Measurements from ENCODE around the gene MAFG.

Gene MAFG

DNA sequence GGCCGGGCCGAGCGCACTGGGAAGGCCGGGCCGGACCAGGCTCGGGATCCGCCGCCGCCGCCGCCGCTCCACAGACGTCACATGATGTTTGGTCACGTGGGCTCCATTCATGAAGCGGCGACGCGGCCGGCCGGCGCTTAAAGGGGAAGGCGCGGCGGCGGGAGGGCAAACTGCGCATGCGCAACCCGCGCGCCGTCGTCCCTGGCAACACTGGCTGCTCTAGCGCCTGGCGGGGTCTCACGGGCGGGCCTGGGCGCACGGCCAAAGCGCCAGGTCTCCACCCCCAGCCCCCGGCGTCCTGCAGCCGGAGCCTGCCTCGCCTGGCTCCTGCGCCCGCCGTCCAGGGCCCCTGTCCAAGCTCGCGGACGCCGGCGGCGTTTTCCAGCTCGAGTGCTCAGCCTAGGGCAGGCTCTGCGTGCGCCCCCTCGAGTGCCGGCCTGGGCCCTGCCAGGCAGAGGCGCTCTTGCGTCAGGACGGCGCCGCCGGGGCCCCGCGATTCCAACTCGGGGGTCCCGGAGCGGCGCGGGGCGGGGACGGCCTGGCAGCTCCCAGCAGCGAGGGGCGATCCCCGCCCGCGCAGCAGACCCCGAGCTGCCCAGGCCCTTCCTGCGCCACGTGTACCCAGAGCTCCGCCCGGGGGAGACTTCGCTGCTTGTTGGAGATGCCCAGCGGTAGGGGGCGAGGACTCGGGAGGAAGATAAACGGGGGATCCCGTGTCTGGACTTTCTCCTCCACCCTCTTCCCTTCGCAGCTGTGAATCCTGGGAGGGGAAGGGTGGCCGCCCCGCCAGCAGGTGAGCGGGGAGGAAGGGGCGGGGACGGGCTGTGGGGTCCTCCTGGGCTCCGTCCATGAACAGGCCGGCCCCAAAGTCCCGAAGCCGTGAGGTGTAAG lies at the start of gene MAFG:
TSS of gene MAFG (minus strand) at position 83 of the 891 bp plus-strand sequence. CDS start 4,550 bp downstream, outside the sequence.
- 0 out of 2 replicates have a peak, but pooled peaks cover 3% of the 10 kb centered on the region for H4K20me1 ChIP-seq (ENCODE audit: insufficient read depth, low read length)
- peaks cover 23% of the 10 kb centered on the region for H3F3A ChIP-seq (ENCODE audit: insufficient read depth, low read length)
- H3K4me1 ChIP-seq (ENCODE audit: low read length), result peaks cover 21% of the 10 kb centered on the region
- peak; percentile 94 for DNase-seq
- peak within 1 kb of the TSS; percentile 74 for H2AFZ ChIP-seq (ENCODE audit: low read length)
- H3K9me2 ChIP-seq (replicated peaks; ENCODE audit: insufficient read depth, low read length), result no peaks in the 10 kb centered on the region
- TF ChIP-seq EZH2phosphoT487 (IDR thresholded peaks at IDR 0.05; ENCODE audit: low read length) (no peak), EZH2 (optimal IDR thresholded peaks at IDR 0.05; ENCODE audit: low read depth, low read length) (no peak)
- TF ChIP-seq, protein P1, sequence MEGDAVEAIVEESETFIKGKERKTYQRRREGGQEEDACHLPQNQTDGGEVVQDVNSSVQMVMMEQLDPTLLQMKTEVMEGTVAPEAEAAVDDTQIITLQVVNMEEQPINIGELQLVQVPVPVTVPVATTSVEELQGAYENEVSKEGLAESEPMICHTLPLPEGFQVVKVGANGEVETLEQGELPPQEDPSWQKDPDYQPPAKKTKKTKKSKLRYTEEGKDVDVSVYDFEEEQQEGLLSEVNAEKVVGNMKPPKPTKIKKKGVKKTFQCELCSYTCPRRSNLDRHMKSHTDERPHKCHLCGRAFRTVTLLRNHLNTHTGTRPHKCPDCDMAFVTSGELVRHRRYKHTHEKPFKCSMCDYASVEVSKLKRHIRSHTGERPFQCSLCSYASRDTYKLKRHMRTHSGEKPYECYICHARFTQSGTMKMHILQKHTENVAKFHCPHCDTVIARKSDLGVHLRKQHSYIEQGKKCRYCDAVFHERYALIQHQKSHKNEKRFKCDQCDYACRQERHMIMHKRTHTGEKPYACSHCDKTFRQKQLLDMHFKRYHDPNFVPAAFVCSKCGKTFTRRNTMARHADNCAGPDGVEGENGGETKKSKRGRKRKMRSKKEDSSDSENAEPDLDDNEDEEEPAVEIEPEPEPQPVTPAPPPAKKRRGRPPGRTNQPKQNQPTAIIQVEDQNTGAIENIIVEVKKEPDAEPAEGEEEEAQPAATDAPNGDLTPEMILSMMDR (IDR thresholded peaks at IDR 0.05; ENCODE audit: low read length), result peak; percentile 51
- peak within 1 kb of the TSS; percentile 56 for H3K27ac ChIP-seq (ENCODE audit: low read length)
- peak within 1 kb of the TSS; percentile 85 for H3K4me3 ChIP-seq (ENCODE audit: low read length)
- no peaks in the 10 kb centered on the region for H3K27me3 ChIP-seq (replicated peaks; ENCODE audit: insufficient read depth, low read length)
- H3K9me3 ChIP-seq (replicated peaks; ENCODE audit: insufficient read depth, low read length), result no peaks in the 10 kb centered on the region
- no peaks in the 10 kb centered on the region for H3K36me3 ChIP-seq (replicated peaks; ENCODE audit: insufficient read depth, low read length)
- H3K79me2 ChIP-seq (ENCODE audit: low read length), result peaks cover 49% of the 10 kb centered on the region
- peak within 1 kb of the TSS; percentile 74 for H3K9ac ChIP-seq (ENCODE audit: low read length)
- peak within 1 kb of the TSS; percentile 99 for H3K4me2 ChIP-seq (ENCODE audit: low read depth, low read length)

DNA sequence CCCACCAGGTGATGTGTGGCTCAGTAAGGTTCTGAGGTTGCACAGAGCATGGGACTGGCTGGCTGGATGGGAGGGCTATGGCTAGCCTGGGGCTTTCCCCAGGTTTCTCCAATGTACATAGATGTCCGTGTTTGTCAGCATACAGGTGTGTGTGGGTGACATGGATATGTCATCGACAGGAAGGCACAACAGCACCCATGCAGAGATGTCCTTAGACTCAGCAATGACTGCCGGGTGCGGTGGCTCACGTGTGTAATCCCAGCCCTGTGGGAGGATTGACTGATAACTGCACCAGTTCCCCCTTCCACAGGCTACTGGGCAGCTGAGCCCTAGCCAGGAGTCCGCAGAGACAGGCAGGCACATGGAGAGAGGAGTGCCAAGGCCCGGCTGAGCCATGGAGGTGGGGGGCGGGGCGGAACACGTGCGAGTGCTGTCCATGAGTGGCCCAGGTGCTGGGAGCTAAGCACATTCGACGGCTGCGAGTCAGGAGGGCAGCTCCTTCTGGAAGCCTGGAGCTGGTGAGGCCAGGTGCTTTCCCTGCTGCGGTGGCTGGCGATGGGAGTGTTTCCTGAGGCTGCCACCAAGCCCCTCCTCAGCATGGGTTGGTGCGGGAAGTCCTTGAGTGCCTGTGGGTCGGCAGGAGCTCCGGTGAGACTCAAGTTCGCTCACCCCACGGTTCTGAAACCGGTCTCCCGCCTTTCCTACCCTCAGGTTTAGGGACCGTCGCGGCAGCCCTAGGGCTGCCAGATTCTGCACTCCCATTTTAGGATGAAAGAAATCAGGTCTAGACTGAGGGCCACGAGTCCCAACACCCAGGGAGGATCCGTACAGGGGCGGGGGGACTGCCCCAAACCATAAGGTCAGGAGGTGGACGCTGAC lies 49.0 kb upstream of the MAFG start:
- Histone ChIP-seq H3K4me3 (ENCODE audit: low read length) (peak overlapping the region; percentile 66), H3K9ac (ENCODE audit: low read length) (peak overlapping the region; percentile 73), H3K36me3 (replicated peaks; ENCODE audit: insufficient read depth, low read length) (no peaks in the 10 kb centered on the region), H4K20me1 (ENCODE audit: insufficient read depth, low read length) (no peaks in the 10 kb centered on the region), H2AFZ (ENCODE audit: low read length) (peak overlapping the region; percentile 71), H3K27me3 (replicated peaks; ENCODE audit: insufficient read depth, low read length) (peaks cover 12% of the 10 kb centered on the region), H3K79me2 (ENCODE audit: low read length) (peaks cover 9% of the 10 kb centered on the region; the same call in 1 of the 2 replicates), H3K4me2 (ENCODE audit: low read depth, low read length) (peak overlapping the region; percentile 89), H3K9me3 (replicated peaks; ENCODE audit: insufficient read depth, low read length) (no peaks in the 10 kb centered on the region), H3K9me2 (replicated peaks; ENCODE audit: insufficient read depth, low read length) (no peaks in the 10 kb centered on the region), H3K27ac (ENCODE audit: low read length) (no peak overlapping the region), H3K4me1 (ENCODE audit: low read length) (peaks cover 13% of the 10 kb centered on the region), H3F3A (ENCODE audit: insufficient read depth, low read length) (peaks cover 11% of the 10 kb centered on the region; the same call in 1 of the 2 replicates)
- no peak for DNase-seq
- no peak for TF ChIP-seq EZH2phosphoT487 (IDR thresholded peaks at IDR 0.05; ENCODE audit: low read length)
- TF ChIP-seq EZH2 (optimal IDR thresholded peaks at IDR 0.05; ENCODE audit: low read depth, low read length), result no peak
- TF ChIP-seq, protein P1 (IDR thresholded peaks at IDR 0.05; ENCODE audit: low read length), result no peak

DNA sequence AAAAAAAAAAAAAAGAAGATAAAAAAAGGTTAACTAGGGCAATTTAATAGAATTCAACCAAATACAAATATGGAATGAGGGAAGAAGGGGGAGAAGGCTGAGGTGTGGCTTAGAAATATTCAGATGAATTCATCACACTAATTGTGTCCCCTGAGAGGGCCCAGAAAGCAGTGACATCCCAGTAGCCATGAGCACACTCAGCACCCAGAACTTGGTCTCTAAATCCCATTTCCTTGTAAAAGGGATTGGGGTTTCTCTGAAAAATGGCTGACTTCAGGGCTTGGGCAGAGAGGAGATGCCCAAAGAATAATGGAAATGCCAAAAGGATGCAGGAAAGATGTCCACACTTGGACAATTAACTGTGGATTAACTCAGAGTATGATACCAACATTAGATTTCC lies 45.9 kb upstream of the MAFG start:
- Histone ChIP-seq H3K27me3 (replicated peaks; ENCODE audit: insufficient read depth, low read length) (peaks cover 12% of the 10 kb centered on the region), H3K27ac (ENCODE audit: low read length) (no peak overlapping the region), H3K36me3 (replicated peaks; ENCODE audit: insufficient read depth, low read length) (no peaks in the 10 kb centered on the region), H3K4me3 (ENCODE audit: low read length) (no peak overlapping the region), H2AFZ (ENCODE audit: low read length) (no peak overlapping the region), H3F3A (ENCODE audit: insufficient read depth, low read length) (no peaks in the 10 kb centered on the region), H3K4me2 (ENCODE audit: low read depth, low read length) (no peak overlapping the region), H3K9me3 (replicated peaks; ENCODE audit: insufficient read depth, low read length) (no peaks in the 10 kb centered on the region), H4K20me1 (ENCODE audit: insufficient read depth, low read length) (no peaks in the 10 kb centered on the region), H3K79me2 (ENCODE audit: low read length) (no peaks in the 10 kb centered on the region; the same call in 1 of the 2 replicates), H3K9me2 (replicated peaks; ENCODE audit: insufficient read depth, low read length) (no peaks in the 10 kb centered on the region), H3K4me1 (ENCODE audit: low read length) (peaks cover 5% of the 10 kb centered on the region), H3K9ac (ENCODE audit: low read length) (no peak overlapping the region)
- DNase-seq, result no peak
- TF ChIP-seq, protein P1 (IDR thresholded peaks at IDR 0.05; ENCODE audit: low read length), result no peak
- no peak for TF ChIP-seq EZH2 (optimal IDR thresholded peaks at IDR 0.05; ENCODE audit: low read depth, low read length)
- TF ChIP-seq EZH2phosphoT487 (IDR thresholded peaks at IDR 0.05; ENCODE audit: low read length), result no peak

Data from MM.1S (cell line).